Measurements from ENCODE around the gene ATCAY.
"Not testable (repeated sequence)": the region's sequence is repeated elsewhere in the genome, so short reads cannot be mapped to it uniquely, and the experiment has no call there.

The ATCAY gene

GRCh38 chr19:3967983-3968382, 87.5 kb downstream of the ATCAY start:
- DNase-seq (ENCODE audit: low read depth in 3 of 3, low spot score in 1 of 3): not testable (repeated sequence)

GRCh38 chr19:3968556-3969434, 88.3 kb downstream of the ATCAY start:
- DNase-seq (ENCODE audit: low read depth in 3 of 3, low spot score in 1 of 3): no peak

- DNase-seq (ENCODE audit: low read depth in 3 of 3, low spot score in 1 of 3): no peak
Observed at GRCh38 chr19:3969435-3970312, 89.2 kb downstream of the ATCAY start.

GRCh38 chr19:3970313-3970807, 89.9 kb downstream of the ATCAY start:
- no peak for DNase-seq (ENCODE audit: low read depth in 3 of 3, low spot score in 1 of 3)

GRCh38 chr19:3970808-3971598, 90.5 kb downstream of the ATCAY start, which contains the start of gene DAPK3:
Gene DAPK3, minus strand, starts transcription at chr19:3971099. Its CDS starts 1,364 bp downstream, at chr19:3969735.
- peak; percentile 72 to 86 (median 81) for DNase-seq (ENCODE audit: low read depth in 3 of 3, low spot score in 1 of 3)

GRCh38 chr19:3975144-3975543, 94.7 kb downstream of the ATCAY start:
- DNase-seq (ENCODE audit: low read depth in 3 of 3, low spot score in 1 of 3): no peak

GRCh38 chr19:3975637-3976087, 95.2 kb downstream of the ATCAY start:
- DNase-seq (ENCODE audit: low read depth in 3 of 3, low spot score in 1 of 3): no peak

GRCh38 chr19:3976495-3977241, 96.2 kb downstream of the ATCAY start:
- DNase-seq (ENCODE audit: low read depth in 3 of 3, low spot score in 1 of 3): no peak

All from stimulated activated CD4-positive, alpha-beta T cell treated with anti-CD3 and anti-CD28 coated beads, TNF-alpha, amount 100 ng/mL, for 1 hour (primary cell).